Effector CD4-positive, alpha-beta T cell (primary cell): ENCODE results near the gene IBA57.

Source experiments
- DNase-seq: peaks from one replicate; pipeline ENCODE4 v3.0.0-alpha.2; 2020

IBA57 gene

DNA sequence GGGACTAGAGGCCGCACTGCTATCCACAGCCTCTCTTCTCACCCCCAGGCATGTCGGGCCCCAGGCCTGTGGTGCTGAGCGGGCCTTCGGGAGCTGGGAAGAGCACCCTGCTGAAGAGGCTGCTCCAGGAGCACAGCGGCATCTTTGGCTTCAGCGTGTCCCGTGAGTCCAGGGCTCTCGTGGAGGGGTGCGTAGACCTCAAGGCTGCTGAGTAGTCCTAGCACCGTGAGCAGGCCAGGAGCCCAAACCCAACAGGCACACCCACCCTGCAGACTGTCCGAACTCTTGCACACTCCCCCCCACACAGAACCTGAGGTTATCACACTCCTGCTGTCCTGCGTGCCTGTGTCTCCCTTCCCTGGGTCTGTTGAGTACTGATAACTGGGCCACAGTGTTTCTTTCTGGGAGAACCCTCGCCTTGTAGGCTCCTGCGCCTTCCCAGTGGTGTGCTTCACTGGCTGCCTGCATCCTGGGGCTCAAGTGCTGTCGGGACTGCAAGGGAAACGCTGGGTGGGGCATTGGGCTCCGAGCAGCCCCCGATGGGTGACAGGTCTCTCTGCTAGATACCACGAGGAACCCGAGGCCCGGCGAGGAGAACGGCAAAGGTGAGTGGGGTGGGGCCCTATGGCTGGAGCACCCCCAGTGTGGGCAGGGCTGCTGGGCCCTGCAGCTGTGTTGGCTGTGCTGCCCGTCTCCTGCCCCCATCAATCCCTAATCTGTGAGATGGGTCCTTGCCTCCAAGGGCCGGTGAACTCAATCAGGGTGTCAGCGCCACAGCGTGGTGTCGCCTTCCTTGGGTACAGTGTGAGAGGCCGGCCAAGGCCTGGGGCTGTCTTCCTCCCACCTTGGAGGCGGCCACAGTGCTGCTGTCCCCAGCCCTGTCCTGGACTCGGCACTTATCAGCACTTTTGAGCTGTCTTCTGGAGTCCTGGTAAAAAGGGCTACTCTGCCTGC, 19.9 kb upstream of the IBA57 start:
- DNase-seq = no peak

GRCh38 chr1:228146417-228147150, 19.0 kb upstream of the IBA57 start:
- DNase-seq = no peak

DNA sequence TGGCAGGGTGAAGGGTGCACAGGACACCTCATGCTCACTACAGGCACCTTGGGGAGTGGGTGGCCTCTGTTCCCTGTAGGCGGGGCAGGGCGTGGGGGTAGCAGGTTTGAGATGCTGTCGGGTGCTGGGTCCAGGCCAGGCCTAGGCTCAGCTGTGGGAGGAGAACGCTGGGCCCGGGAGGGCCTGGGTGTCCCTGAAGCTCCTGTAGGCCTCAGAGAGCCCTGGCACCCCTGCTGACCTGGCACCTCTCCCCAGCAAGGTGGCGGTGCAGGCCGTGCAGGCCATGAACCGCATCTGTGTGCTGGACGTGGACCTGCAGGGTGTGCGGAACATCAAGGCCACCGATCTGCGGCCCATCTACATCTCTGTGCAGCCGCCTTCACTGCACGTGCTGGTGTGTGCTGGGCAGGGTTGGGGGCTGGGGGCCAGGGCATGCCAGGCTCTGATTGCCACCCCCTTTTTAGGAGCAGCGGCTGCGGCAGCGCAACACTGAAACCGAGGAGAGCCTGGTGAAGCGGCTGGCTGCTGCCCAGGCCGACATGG, 18.4 kb upstream of the IBA57 start:
- no peak for DNase-seq

DNA sequence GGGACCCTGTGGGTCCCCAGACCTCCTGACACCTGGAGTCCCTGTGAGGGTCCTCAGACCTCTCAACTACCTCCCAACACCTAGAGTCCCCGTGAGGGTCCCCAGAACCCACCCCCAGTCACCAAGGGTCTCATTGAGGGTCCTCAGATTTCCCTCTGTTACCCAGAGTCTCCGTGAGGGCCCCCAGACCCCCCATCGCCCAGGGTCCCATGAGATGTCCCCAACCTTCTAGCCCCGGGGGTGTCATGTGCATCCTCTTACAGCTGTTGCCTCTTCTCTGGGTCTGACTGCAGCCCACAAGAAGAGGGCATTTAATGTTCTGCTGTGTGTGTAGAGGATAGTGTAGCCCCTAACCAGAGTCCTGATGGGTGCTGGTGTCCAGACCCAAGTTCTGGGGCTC, 17.8 kb upstream of the IBA57 start:
- DNase-seq = no peak

- no peak for DNase-seq
These were observed 17.3 kb upstream of the IBA57 start for GRCh38 chr1:228148196-228148861.

- no peak for DNase-seq
These were observed 16.6 kb upstream of the IBA57 start for GRCh38 chr1:228148935-228149405.

GRCh38 chr1:228149406-228150119, 16.0 kb upstream of the IBA57 start, which contains the start of gene GJC2:
Gene GJC2 (plus strand): TSS chr1:228149930. CDS start chr1:228157759, 7,829 bp downstream.
- no peak for DNase-seq

DNA sequence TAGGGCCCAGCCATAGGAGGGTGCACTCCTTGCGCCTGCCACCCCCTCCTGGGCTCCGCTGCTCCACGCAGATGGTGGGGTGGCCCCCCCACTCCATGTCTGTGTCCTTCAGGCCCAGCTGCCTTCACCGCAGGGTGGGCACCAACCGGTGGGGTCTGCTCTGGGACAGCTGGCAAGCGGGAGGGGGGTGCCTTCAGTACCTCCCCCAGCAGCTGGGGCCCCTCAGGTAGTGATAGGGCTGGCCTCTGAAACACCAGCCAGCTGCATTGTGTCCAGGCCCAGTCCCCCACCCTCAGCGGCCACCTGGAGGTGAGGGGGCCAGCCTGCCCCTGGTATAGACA, 15.5 kb upstream of the IBA57 start:
- no peak for DNase-seq

- DNase-seq = no peak
These were observed 15.0 kb upstream of the IBA57 start for GRCh38 chr1:228150461-228151179.

DNA sequence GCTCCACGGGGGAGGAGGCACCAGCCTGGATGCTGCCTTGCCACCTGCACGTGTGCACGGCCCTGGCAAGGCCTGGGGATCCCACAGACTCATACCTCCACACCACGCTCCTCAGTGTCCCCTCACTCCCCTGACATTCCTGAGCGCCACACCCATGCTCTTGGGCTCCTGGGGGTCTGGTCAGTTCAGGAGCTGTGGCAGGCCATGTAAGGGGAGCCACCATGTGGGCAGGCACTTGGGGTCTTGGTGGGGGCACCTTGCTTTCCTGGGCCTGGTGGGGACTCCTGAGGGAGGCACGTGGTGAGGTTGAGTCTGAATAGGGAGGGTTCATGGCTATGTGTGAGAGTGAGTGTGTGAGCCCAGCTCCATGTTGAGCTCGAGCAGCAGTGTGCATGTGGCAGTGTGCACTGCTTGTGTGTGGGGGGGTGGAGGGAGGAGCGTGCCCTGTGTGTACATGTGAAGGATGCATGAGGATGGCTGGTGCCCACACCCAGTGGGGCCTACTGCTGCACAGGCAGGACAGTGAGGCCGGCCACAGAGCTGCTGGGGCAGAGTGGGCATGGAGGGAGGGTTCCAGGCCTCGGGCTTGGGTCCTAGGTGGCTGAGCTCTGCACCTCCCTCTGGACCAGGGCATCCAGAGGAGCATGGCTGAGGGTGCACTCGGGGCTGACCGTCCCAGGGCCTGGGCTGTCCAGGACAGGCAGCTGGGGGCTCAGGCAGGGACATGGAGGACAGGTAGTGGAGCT, 14.3 kb upstream of the IBA57 start:
- no peak for DNase-seq

DNA sequence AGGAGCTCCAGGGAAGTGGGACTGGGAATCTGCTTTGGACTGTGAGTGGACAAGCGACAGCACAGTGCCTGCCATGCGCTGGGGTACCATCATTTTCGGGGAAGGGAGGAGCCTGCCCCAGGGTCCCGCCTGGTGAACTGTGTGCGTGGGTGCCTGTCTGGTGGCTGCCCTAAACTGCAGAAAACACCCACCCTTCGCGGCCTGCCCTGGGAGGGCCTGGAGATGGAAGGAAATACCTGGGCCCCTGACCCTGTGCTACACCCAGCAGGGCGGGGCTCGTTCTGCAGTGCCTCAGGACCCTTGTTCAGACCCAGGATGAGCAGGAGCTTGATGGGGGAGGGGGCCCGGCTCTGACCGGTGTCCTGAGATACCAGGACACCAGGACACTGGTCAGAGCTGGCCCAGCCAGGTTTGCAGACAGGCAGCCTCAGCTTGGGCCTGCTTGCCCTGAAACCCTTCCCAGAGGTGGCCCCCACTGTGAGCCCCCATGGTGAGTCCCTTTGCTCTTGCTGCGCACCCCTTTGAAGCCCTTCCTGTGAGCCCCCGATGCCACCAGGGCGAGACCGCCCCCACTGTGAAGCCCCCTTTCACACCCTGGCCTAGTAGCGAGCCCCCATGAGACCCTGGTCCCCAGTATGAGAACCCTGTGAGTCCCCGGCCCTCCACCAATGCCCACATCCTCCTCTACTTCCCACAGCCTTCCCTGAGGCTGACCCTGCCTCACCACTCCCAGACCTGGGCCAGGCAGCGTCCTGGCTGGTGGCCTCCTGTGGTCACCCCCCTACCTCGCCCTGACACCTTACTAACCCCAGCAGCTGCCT, 13.3 kb upstream of the IBA57 start:
- DNase-seq = no peak

DNA sequence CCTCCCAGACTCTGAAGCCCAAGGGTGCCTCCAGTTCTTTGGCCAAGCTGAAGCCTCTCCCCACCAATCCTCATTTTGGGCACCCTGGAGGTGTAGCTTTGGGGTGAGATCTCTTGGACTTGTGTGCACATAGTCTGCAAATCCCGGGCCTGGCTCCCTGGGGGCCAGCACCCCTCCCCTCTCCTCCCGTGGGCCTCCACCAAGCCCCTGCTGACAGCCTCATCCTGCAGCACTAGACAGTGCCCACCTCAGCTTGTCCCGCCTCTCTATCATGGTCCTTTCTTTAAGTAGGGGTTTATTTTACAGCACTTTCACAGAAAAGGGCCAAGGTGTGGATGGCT, 12.7 kb upstream of the IBA57 start:
- no peak for DNase-seq

DNA sequence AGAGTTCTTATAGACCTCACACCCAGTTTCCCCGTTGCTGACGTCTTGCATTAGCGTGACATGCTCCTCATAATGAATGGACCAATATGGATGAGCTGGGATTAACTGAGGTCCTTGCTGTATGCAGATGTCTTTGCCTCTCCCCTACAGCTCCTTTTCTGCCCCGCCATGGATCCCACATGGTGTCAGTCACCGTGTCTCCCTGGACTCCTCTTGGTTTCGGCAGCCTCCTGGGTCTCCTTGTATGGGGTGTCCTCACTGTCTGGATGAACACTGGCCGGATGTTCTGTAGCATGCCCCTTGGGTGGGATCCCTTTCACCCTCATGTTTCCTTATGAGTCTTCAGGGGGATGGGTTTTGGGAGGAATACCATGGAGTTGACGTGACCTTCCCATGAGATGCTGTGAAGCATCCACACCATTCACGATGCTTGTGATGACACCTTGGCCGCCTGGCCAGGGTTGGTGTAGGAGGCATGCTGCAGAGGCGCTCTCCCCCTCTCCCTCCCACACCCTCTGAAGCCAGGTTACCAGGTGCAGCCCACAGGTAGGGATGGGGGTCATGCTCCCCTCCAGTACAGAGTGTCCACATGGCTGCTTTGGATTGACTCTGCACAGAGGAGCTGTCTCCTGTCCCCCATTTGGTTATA, 11.5 kb upstream of the IBA57 start:
- no peak for DNase-seq

GRCh38 chr1:228154670-228155571, 10.7 kb upstream of the IBA57 start:
- no peak for DNase-seq

GRCh38 chr1:228155596-228156514, 9.7 kb upstream of the IBA57 start:
- no peak for DNase-seq

GRCh38 chr1:228156515-228156881, 9.1 kb upstream of the IBA57 start:
- DNase-seq = no peak
